GM21360 (cell line): ENCODE data around the gene KCNK7.

ENCODE experiments used
- ATAC-seq: cut with Tn5 transposase; IDR thresholded peaks from one replicate; pipeline ENCODE4 v1.9.1; 2021; ENCODE audit warnings: mild to moderate bottlenecking, moderate library complexity; ENCODE audit not compliant: unreplicated experiment

KCNK7 gene

DNA sequence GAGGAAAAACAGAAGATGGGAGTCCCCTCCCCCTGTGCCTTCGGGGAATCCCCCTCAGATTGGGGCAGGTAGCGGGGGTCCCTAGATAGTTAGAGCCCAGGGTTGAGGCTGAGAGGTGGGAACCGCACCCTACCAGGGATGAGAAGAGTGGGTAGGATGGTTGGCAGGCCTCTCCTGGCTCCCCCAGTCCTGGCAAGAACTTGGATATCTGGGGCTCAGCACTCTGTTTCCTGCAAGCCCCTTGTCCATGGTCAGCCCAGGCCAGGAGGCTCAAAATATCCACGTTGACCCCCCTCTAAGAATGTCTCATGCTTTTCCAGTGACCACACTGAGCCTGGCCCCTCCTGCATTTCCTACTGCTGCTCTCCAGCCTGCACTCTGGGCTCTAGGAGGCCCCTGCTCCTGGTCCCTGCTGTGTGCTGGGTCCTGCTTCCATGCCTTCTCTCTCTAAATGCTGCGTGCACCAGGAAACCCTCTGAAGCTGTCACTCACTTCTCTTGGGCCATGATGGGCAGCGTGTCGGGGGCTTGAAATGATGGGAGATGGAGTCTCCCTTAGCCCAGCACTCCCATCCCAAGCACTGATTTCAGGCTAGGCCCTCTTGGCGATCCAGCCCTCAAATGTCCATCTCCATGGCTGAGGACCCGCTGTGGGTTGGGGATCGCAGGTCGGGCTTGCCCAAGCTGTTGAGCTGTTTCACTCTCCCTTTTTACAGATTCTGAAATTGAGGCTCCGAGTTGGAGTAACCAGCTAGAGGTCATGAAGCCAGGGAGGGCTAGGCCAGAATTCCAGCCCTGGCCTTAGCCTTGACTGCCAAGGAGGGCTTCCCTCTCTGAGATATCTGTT, 16.4 kb upstream of the KCNK7 start:
- ATAC-seq, result no peak

DNA sequence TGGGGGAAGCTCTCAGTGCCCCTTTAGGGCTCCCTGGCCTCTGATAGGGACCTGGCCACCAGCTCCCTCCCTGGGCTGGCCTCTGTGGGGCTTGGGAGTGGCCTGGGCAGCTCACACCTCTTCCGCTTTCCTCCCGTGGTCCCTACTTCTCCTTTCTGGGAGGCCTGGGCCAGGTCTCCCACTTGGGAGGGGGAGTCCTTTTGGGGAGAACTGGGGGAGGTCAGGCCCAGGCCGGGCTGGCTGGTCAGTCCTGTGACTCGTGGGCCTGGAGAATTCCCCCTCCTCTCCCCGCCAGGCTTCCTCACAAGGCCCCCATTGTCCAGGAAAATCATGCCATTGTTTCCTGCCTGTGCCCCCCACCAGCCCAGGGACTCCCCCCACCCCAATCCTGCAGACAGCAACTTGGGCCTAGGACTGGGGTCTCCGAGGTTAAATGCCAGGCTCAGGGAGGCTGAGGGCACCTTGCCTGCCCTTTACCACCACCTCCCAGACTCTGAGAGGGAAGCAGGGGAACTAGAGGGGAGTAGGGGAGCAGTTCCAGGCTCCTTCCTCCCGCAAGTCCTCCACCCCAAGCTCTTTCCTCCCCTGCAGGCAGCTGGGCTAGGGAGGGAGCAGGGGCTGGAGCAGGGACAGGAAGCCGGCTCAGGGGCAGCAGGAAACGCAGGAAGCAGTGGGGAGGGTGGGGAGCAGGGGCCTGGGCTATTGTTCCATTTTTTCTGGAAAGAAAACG, 15.6 kb upstream of the KCNK7 start:
- no peak for ATAC-seq

DNA sequence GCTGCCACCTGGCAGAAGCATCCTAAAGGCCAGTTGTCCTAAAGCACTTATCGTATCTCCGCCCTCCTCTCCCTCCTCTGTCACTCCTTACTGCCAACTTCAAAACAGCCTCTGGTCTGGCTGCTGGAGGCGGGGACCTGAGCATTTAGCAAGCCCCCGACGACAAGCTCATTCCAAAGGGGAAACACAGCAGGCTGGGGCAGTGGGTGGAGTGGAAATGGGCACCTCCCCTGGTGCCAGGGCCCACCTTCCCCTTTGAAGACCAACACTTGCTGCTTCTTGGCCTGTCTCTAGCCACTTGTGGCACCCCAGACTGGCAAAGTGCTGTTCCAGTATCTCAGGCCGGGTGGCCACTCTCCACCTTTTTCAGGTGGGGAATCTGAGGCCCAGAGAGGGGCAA, 14.8 kb upstream of the KCNK7 start:
- no peak for ATAC-seq

DNA sequence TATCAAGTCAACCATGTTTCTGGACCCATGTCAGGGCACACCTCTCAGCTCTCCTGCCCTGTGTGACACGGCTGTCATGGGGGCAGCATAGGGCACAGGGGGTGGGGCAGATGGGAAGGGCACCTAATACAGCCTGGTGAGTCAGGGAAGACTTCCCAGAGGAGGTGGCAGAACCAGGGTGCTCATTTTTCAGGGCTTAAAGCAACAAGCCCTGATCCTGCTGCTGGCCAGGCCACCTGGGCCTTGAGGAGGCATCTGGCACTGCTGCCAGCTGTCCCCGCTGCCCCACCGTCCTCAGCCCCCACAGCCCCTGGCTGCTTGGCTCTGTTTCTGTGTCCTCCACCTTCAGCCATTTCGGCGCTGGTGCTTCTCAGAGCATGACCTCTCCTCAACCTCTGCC, 14.1 kb upstream of the KCNK7 start:
- no peak for ATAC-seq

DNA sequence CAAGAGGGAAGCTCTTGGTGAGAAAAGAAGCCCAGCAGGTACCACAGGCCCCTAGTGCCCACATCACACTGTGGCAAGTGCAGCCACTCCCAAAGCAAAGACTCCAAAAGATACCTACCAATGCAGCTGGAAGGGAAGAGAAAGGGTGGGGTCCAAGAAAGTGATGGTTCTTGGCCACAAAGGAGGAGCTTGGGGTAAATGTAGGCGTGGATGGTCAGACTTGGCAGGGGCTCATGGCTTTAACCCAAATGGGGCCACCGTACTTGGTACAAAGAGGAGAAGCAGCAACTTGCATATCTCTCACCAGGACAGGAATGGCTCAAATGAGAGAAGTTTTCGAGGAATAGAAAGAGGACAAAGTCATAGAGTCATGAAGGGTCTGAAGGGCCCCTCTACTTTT, 13.6 kb upstream of the KCNK7 start:
- no peak for ATAC-seq

DNA sequence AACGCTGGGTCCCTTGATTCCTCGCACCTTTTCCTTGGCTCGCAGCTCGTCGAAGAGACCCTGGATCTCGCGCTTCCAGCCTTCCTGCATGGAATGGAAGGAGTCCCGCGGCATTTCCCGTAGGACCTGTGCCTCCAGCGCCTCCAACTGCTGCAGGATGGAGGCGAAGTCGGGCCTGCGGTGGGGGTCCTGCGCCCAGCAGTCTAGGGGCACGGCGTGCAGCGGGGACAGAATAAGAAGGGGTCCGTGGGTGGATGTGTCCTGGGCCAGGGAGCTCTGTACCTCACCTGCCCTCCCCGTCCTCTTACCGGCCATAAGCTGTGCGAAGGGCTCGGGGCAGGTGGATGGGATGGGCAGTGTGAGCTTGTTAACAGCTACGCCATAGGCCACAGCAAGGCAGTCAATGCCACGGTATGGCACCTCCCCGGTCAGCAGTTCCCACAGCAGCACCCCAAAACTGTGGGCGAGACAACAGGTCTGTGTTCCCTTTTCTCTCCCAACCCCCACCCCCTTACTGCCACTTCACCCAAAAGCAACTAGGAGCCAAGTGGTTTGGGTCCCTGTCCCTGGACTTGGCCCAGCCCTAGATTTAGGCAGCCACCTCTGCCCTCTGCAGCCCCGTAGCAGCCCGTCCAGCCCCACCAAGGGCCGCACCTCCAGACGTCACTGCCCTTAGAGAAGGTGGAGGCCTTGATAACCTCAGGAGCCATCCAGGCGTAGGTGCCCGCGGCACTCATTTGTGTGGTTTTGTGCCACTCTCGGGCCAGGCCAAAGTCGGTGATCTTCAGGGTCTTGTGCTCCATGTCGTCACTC, 12.2 kb upstream of the KCNK7 start:
- no peak for ATAC-seq

DNA sequence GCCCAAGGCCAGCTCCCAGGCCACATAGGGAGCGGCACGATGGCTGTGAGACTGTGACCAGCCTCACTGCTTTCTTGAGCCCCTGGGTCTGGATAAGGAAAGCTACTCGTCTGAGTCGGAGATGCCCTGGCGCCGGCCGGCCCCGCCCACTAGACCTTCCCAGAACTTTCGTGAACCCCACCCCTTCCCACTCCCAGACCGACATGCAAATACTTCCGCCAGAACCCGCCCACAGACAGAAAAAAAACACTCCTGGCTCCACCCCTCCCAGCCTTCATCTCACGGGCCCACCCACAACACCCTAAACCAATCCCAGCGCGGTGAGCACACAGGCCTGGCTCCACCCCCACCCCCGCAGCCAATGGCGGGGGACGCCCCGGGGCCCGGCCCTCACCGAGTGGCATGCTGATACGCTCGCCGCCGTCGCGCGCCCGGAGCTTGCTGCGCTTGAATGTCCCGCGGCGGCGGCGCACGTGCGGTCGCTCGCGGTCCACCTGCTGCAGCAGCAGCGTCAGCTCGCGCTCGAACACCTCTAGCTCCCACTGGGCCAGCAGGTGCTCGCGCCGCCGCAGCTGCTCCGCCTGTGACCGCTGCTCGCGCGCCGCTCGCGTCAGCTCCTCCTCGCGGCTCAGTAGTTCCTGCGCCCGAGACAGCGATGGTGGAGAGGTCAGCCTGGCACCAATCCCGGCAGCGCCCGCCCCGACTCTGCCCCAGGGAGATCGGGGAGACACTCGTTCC, 11.4 kb upstream of the KCNK7 start:
- ATAC-seq, result no peak

DNA sequence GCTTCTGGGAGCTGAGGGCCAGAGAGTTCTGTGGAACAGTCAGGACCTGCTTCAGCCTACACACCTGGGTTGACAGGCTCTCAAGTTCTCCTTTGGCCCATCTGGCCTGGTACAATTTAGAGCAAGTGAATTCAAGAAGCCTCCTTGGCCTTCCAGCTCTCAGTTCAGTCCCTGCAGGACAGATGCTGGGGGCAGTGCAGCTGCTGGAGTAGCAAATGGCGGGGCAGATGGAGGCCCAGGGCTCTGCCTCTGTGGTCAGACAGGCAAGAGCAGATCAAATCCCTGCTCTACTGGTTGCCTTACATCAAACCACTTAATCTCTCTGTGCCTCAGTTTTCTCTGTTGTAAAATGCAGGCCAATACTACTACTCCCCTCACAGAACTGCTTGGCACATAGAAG, 8.7 kb upstream of the KCNK7 start:
- no peak for ATAC-seq

DNA sequence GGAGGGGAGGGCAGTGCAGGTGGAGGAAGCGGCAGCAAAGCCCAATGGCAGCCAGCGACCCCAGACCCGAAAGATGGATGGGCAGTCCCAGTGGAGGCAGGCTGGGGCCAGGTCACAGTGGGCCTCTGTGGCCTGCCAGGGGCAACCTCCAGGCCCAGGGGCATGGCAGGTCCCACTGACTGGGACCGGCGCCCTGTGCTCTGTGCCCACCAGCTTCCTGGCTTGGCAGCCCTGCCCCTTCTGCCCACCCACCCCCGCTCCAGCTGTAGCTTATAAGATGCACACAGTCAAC, 4.3 kb upstream of the KCNK7 start:
- ATAC-seq, result no peak

DNA sequence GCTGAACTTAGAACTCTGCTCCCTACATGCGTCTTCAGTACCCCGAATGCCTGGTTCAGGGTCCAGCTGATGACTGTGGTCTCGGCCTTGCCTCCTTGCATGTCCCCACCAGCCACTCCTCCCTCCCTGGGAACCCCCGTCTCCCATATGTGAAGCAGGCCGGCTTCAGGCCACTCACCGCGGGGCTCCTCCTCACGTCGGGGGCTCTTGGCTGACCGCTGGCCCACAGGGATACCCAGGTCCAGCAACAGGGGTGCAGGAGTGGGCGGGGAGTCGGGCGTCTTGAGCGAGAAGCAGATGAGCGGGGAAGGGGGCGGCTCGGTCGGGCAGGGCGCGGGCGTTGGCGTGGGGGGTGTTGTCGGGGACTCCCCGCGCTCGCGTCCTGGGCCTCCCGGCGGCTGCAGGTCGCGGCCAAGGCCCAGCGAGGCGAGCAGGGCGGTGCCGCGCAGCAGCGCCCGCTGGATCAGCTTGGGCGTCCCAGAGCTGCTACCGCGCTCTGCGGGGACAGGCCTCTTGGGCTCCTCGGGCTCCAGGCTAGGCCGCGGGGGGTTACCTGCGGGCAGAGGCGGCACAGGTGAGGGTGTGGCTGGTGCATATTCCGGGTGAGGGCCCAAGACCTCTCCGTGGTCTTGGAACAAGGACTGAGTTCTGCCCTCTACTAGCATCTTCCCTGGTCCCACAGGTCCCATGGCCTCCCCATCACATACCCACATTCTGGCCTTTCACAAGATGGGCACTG, 3.8 kb upstream of the KCNK7 start:
- ATAC-seq, result no peak

DNA sequence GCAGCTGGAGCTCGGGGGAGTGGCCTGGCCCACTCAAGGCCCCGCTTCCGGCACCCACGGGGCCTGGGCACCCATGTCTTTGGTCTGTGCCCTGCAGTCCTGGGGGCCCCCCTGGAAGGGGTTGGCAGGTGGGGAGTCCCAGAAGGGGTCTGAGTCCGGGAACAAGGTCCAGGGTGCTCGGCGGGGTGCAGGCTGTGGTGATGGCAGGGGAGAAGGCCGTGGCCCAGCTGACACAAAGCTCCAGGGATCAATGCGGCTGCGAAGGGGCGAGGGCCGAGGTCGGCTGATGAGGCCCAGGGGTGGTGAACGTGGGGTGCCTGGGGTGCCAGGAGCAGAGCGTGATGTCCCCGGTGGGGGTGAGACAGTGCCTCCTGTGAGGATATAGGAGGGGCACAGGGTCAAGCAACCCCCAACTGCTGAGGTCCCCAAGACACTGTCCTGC, 2.7 kb upstream of the KCNK7 start:
- no peak for ATAC-seq

DNA sequence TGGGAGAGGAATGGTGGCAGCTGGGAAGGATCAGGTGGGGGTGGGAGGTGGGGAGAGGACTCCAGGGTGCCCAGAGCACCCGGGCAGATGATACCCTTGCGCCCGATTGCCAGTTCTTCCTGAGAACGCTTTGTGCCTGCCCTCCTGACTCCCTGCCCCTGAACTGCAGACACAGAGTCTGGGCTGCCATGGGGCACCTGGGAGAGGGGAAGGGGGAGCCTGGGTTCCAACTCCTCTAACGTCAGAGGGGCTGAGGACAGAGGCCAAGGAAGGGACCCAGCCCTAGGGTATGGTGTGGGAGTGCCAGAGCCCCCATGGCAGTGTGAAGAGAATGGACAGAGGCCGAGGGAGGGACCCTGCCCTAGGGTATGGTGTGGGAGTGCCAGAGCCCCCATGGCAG, 920 bp upstream of the KCNK7 start:
- no peak for ATAC-seq

DNA sequence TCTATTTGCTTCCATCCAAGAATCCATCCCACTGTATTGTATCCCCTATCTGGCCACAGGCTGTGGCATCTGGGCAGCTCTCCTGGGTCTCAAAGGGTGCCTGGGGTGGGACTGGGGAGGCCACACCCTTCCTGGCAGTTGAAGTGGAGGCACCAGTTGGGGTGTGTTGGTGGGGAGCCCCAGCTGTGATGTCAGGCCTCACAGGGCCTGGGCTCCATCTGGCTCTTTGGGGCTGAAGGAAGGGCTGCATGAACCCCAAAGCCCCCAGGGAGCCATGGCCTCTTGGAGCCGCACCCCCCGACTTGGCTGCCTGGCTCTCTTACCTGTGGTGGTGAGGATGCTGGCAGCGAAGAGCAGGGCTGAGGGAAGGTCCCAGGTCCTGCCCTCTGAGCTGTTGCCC, 469 bp downstream of the KCNK7 start:
- ATAC-seq, result no peak

DNA sequence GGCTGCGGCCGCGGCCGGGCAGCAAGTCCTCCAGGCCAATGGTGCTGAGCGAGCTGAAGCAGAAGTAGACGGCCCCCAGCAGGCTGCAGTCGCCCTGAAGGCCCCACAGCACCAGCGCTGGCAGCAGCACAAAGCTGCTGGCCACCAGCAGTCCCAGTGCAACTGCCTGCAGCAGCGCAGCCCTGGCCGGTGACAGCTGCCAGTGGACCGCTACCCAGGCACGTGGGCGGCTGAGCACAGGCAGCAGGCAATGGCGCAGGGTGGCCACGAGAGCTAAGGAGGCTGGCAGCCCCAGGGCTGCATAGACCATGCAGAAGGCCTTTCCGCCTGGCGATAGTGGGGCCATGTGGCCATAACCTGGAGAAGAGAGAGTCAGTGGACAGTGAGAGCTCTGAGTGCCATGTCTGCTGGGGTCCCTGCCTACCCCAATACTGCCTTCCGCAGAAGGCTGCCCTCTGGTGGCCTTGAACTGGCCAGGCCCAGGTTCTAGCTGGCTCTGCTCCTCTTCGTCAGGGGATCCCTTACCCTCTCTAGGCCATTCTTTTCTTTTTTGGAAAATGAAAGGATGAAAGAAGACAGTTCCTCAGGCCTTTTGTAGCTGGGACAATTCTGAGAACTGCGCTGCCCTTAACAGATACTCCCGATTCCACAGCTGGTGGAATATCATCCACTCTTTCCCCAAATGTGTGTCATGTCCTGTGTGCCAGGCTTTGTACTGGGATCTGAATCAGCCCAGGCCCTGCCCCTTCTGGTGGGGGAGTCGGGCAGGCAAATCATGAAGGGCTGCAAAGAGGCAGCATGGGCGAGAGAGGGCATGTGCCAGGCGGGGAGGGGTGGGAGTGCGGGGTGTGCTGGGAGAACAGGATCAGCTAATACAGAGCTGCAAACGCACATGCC, 1.8 kb downstream of the KCNK7 start:
- ATAC-seq, result no peak

DNA sequence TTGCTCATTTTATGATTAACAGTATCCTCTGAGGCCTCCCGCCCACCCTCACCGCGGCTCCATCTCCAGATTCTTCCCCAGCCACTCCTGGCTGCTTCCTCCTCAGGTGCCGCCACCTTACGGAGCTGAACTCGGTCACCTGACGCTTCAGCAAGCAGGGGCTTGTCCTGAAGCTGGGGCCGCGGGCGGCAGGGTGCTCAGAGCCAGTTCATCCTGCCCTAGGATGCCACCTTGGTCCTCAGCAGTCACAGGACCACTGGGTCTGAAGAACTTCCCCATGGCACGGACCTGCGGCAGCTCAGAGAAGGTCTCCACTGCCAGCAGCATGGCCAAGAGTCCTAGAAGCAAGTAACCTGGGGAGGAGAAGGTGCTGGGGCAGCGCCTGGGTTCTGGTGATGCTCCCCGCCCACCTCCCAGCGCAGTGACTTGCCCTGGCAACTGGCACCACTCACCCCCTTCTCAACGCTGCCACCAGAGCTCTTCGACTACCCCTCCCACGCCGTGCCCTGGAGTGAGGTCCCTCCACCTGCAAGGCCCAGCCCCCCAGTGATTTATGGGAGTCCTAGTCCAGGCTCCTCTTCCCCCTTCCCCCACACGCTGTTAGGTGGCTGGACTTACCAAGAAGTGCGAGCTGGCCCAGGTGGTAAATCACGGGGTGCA, 2.6 kb downstream of the KCNK7 start:
- ATAC-seq, result no peak

DNA sequence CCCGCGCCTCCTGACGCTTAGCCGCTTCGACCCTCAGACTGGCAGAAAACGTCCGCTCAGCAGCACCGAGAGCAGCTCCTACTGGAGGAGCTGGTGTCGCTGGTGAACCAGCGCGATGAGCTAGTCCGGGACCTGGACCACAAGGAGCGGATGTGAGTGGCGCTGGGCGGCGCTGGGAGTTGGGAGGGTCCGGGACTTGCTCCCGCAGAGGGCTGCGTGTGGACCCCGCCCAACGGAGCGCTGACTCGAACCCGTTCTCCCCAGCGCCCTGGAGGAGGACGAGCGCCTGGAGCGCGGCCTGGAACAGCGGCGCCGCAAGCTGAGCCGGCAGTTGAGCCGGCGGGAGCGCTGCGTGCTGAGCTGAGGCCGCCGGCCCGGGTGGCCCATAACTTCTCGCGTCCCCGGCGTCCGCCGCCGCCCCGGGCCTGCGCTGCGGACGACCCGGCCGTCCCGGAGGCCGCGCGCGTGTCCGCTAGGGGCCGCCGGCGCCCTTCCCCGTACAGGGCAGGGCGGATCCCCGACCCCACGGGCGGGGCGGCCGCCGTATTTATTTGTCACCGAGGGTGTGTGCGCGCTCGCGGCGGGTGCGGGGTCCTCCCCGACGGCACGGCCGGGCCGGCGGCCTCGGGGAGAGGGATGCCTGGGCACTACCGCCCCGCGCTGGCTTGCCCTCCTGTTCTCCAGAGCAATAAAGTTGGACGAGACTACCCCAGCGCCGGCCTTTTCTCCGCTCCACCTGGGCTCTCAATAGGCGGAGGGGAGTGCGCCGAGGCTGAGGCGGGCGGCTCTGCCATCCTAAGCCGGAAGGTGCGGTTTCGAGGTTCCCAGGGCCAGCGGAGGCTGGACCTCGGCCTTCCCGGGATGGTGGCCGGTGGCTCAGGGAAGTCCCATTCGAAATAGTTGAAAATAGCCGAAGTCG, 3.4 kb downstream of the KCNK7 start:
- no peak for ATAC-seq

DNA sequence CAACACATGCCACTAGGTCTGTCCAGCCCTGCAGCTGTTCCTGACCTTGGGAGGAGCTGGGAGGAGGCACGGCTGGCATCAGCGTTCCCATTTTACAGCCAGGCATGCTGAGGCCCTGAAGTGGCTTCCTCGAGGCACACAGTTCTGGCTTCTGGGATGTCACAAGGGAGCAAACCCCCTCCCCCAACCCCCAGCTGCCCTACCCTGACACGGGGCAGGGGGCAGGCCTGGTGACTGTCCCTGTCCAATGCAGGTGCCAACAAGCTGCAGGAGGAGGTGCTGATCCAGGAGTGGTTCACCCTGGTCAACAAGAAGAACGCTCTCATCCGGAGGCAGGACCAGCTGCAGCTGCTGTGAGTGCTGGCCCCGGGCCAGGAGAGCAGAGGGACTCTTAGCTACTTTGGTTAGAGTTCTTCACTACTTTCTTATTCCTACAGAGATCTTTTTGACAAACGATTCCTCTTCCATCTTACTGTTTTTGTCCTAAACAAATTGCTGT, 5.3 kb downstream of the KCNK7 start:
- no peak for ATAC-seq
